HepG2 (cell line): ENCODE data around the gene ETS2. TPM values are rescaled to one million over a fixed set of nuclear protein-coding genes. Genes with fewer than 3 reads are reported as not detected.

Source experiments
- ATAC-seq: fragments of 200-7000 bp; cut with Tn5 transposase; 3 replicates; pipeline ENCODE4 v1.9.1; 2020; ENCODE audit warnings: mild to moderate bottlenecking, moderate library complexity
- BruUV-seq: library from RNA; stranded (reverse); fragments of 400-500 nt; replicated peaks from 2 replicates; lab custom pipeline; 2021; lab: Mats Ljungman, UMichigan
- CTCF ChIA-PET: fragments of 300-600 bp; formaldehyde crosslinking; extraction: SDS; loops from one replicate; lab custom pipeline; 2021; ENCODE audit warnings: low total read pairs, inconsistent platforms, low intra/inter-chr PET ratio; lab: Yijun Ruan, JAX
- POLR2A ChIA-PET: fragments of 350-600 bp; sonication (Branson Sonifier 250); formaldehyde crosslinking; loops from one replicate; lab custom pipeline; 2020; ENCODE audit warnings: antibody characterized with exemption, inconsistent platforms; lab: Yijun Ruan, JAX
- DNase-seq: peaks from one replicate; pipeline ENCODE4 v3.0.0-alpha.2; 2015; ENCODE audit warnings: low spot score
- FAIRE-seq: peaks from 3 replicates; lab custom pipeline; 2011; peaks lifted over from hg19 to GRCh38; lab: Jason Lieb, UNC
- H2AFZ ChIP-seq: one replicate; pipeline ENCODE4 v1.6.1; 2011; ENCODE audit warnings: low read length, inconsistent platforms
- H3K27ac ChIP-seq: fragments of 300-600 bp; 3 replicates; pipeline ENCODE4 v1.8.0; 2011; ENCODE audit warnings: mixed run types, mild to moderate bottlenecking, mixed read lengths, low read length, inconsistent platforms; ENCODE audit not compliant: insufficient read depth; ENCODE audit errors: extremely low read length
- H3K27me3 ChIP-seq, 2 experiments: fragments of 200-600 bp in 1 of 2; 2 replicates in 1 of 2; 3 replicates in 1 of 2; pipeline versions ENCODE4 v1.6.0 to v1.8.0; 2011; ENCODE audit warnings: low read length in 2 of 2, mild to moderate bottlenecking in 2 of 2, moderate library complexity in 2 of 2, inconsistent platforms in 1 of 2; ENCODE audit not compliant: insufficient read depth in 2 of 2, control insufficient read depth in 1 of 2
- H3K36me3 ChIP-seq, 2 experiments: fragments of 200-600 bp in 1 of 2; replicated peaks in 1 of 2; 2 replicates in 1 of 2; 3 replicates in 1 of 2; pipeline versions ENCODE4 v1.5.1 to v1.8.0; 2011; ENCODE audit warnings: low read length in 2 of 2, inconsistent platforms in 1 of 2; ENCODE audit not compliant: insufficient read depth in 2 of 2, control insufficient read depth in 1 of 2
- H3K4me1 ChIP-seq: 2 replicates; pipeline ENCODE4 v1.5.1; 2012; ENCODE audit warnings: low read length, inconsistent platforms; ENCODE audit not compliant: insufficient read depth
- H3K4me2 ChIP-seq: 2 replicates; pipeline ENCODE4 v1.6.0; 2011; ENCODE audit warnings: low read depth, low read length, inconsistent platforms
- H3K4me3 ChIP-seq, 3 experiments: fragments of 200-600 bp in 1 of 3; sonication (generic), shearing (Covaris generic) in 1 of 3; replicated peaks in 1 of 3; 2 replicates each; pipeline ENCODE4 v1.5.1; 2011 to 2016; ENCODE audit warnings: low read length in 3 of 3, inconsistent platforms in 2 of 3, low read depth in 2 of 3, mild to moderate bottlenecking in 2 of 3, control low read depth in 1 of 3, mixed read lengths in 1 of 3; ENCODE audit not compliant: insufficient read depth in 1 of 3
- H3K79me2 ChIP-seq: one replicate; pipeline ENCODE4 v1.6.1; 2011; ENCODE audit warnings: low read length, inconsistent platforms; ENCODE audit not compliant: insufficient read depth
- H3K9ac ChIP-seq: 2 replicates; pipeline ENCODE4 v1.6.0; 2011; ENCODE audit warnings: mild to moderate bottlenecking, low read depth, low read length, inconsistent platforms; ENCODE audit not compliant: insufficient read depth
- H3K9me3 ChIP-seq: 2 replicates; pipeline ENCODE4 v1.5.1; 2012; ENCODE audit warnings: mild to moderate bottlenecking, low read length
- H4K20me1 ChIP-seq: 2 replicates; pipeline ENCODE4 v1.6.0; 2011; ENCODE audit warnings: inconsistent platforms, mild to moderate bottlenecking, low read length, moderate library complexity; ENCODE audit not compliant: insufficient read depth
- EHMT2 ChIP-seq: fragments of 200-600 bp; sonication (generic); IDR thresholded peaks from 2 replicates; pipeline ENCODE4 v1.7.0; 2017; ENCODE audit warnings: antibody characterized with exemption, low read depth, low read length, borderline replicate concordance
- ETV6 ChIP-seq: sonication (generic); formaldehyde crosslinking; conservative IDR thresholded peaks from 2 replicates; pipeline ENCODE4 v1.4.0; 2020; ENCODE audit warnings: missing genetic modification reagents
- FOSL2 ChIP-seq: sonication (generic); formaldehyde crosslinking; IDR thresholded peaks from 2 replicates; pipeline ENCODE4 v1.4.0; 2020; ENCODE audit warnings: missing genetic modification reagents
- KDM5B ChIP-seq: sonication (generic); formaldehyde crosslinking; IDR thresholded peaks from 2 replicates; pipeline ENCODE4 v1.4.0; 2020; ENCODE audit warnings: missing genetic modification reagents, mild to moderate bottlenecking, borderline replicate concordance
- MEIS2 ChIP-seq: sonication (generic); formaldehyde crosslinking; IDR thresholded peaks from 2 replicates; pipeline ENCODE4 v1.9.0; 2021; ENCODE audit warnings: mild to moderate bottlenecking, missing genetic modification reagents
- NFIC ChIP-seq: IDR thresholded peaks from 2 replicates; pipeline ENCODE4 v1.6.1; 2012; ENCODE audit warnings: mild to moderate bottlenecking, low read length, inconsistent platforms
- NR2F2 ChIP-seq: IDR thresholded peaks from 2 replicates; pipeline ENCODE4 v1.6.1; 2012; ENCODE audit warnings: low read depth, inconsistent platforms, borderline replicate concordance
- PITX1 ChIP-seq: sonication (generic); formaldehyde crosslinking; IDR thresholded peaks from 2 replicates; pipeline ENCODE4 v1.5.1; 2020; ENCODE audit warnings: mild to moderate bottlenecking, missing genetic modification reagents
- RBM22 ChIP-seq: fragments of 200-400 bp; formaldehyde crosslinking; optimal IDR thresholded peaks from 2 replicates; pipeline ENCODE3; 2017; ENCODE audit warnings: mild to moderate bottlenecking, low read length, moderate library complexity
- SPEN ChIP-seq: sonication (generic); formaldehyde crosslinking; IDR thresholded peaks from 2 replicates; pipeline ENCODE4 v1.5.1; 2020; ENCODE audit warnings: low read depth, mild to moderate bottlenecking, missing genetic modification reagents
- STAG1 ChIP-seq: sonication (generic); formaldehyde crosslinking; IDR thresholded peaks from 2 replicates; pipeline ENCODE4 v1.4.0; 2020; ENCODE audit warnings: missing genetic modification reagents
- TSC22D2 ChIP-seq: sonication (generic); formaldehyde crosslinking; IDR thresholded peaks from 2 replicates; pipeline ENCODE4 v1.5.1; 2020; ENCODE audit warnings: missing genetic modification reagents, mild to moderate bottlenecking, borderline replicate concordance
- ZBTB1 ChIP-seq: sonication (generic); formaldehyde crosslinking; IDR thresholded peaks from 2 replicates; pipeline ENCODE4 v1.4.0; 2020; ENCODE audit warnings: missing genetic modification reagents, borderline replicate concordance
- ZBTB7B ChIP-seq: sonication (generic); formaldehyde crosslinking; IDR thresholded peaks from 2 replicates; pipeline ENCODE4 v1.4.0; 2020; ENCODE audit warnings: missing genetic modification reagents
- ZFP36 ChIP-seq: fragments of 150-350 bp; IDR thresholded peaks from 2 replicates; pipeline ENCODE4 v1.6.1; 2018; ENCODE audit warnings: borderline replicate concordance, low read length, low read depth; ENCODE audit not compliant: partially characterized antibody
- ZNF24 ChIP-seq: fragments of 450-650 bp; IDR thresholded peaks from 2 replicates; pipeline ENCODE4 v1.6.1; 2017; ENCODE audit warnings: antibody characterized with exemption, mild to moderate bottlenecking
- ZNF260 ChIP-seq: sonication (generic); formaldehyde crosslinking; IDR thresholded peaks from 2 replicates; pipeline ENCODE4 v1.4.0; 2020; ENCODE audit warnings: missing genetic modification reagents, low read depth, mild to moderate bottlenecking, borderline replicate concordance
- ZNF501 ChIP-seq: sonication (generic); formaldehyde crosslinking; IDR thresholded peaks from 2 replicates; pipeline ENCODE4 v1.5.1; 2020; ENCODE audit warnings: mild to moderate bottlenecking, moderate library complexity, missing genetic modification reagents
- ZNF543 ChIP-seq: sonication (generic); formaldehyde crosslinking; IDR thresholded peaks from 2 replicates; pipeline ENCODE4 v1.4.0; 2020; ENCODE audit warnings: mild to moderate bottlenecking, missing genetic modification reagents
- ZNF562 ChIP-seq: sonication (generic); formaldehyde crosslinking; IDR thresholded peaks from 2 replicates; pipeline ENCODE4 v1.8.0; 2022; ENCODE audit warnings: missing genetic modification reagents, borderline replicate concordance
- ZNF788 ChIP-seq: sonication (generic); formaldehyde crosslinking; IDR thresholded peaks from 2 replicates; pipeline ENCODE4 v1.5.0; 2020; ENCODE audit warnings: mild to moderate bottlenecking, missing genetic modification reagents, borderline replicate concordance
- ZSCAN22 ChIP-seq: sonication (generic); formaldehyde crosslinking; IDR thresholded peaks from 2 replicates; pipeline ENCODE4 v1.4.0; 2020; ENCODE audit warnings: mild to moderate bottlenecking, missing genetic modification reagents
- WGBS: methylation state at CpG from one replicate; pipeline ENCODE4 v1.1.6; 2017; ENCODE audit warnings: low lambda C conversion rate; 5-methylcytosine and 5-hydroxymethylcytosine counted together
- in situ Hi-C: cut with HindIII; loops from 2 replicates; pipeline ENCODE4 v1.10.0; 2017; ENCODE audit warnings: low pct_unique_long_range_greater_than_20kb; ENCODE audit not compliant: extremely low pct_ligation_motif_present
- intact Hi-C: fragments of 100-400 bp; cut with micrococcal nuclease; formaldehyde crosslinking; loops from one replicate; pipeline ENCODE4 v1.10.0; 2022; ENCODE audit not compliant: unreplicated experiment
- polyA plus RNA-seq, 8 experiments: library from polyadenylated mRNA; depleted of rRNA in 3 of 8; stranded (reverse) in 7 of 8; unstranded in 1 of 8; fragments of >200 nt; fragmentation: Illumina TruSeq in 4 of 8; extraction: Trizol in 4 of 8; gene quantifications; 2 replicates each; pipeline versions ENCODE4 v1.2.1 to v1.2.3, GENCODE V29; 2011 to 2016; ENCODE audit warnings: low read depth in 4 of 8, missing spikeins in 1 of 8, mixed read lengths in 1 of 8; ENCODE audit not compliant: insufficient read depth in 1 of 8
- total RNA-seq, 5 experiments: library from RNA; depleted of rRNA; stranded (reverse); fragments of >200 nt; fragmentation: Illumina TruSeq; extraction: Trizol; gene quantifications; 2 replicates each; pipeline ENCODE4 v1.2.3, GENCODE V29; 2016; ENCODE audit warnings: low read depth in 1 of 5
- TF ChIP-seq, protein P1 (sequence below): IDR thresholded peaks from 2 replicates; pipeline ENCODE4 v1.6.1; 2018; ENCODE audit warnings: missing genetic modification reagents
- TF ChIP-seq, protein P2 (sequence below): IDR thresholded peaks from 2 replicates; pipeline ENCODE4 v1.6.1; 2016; ENCODE audit warnings: missing genetic modification reagents, missing compliant biosample characterization

The ETS2 gene
- total and polyA plus RNA-seq, 2 of the 13 experiments (the other 11 are each of a cell fraction or from before 2014, with no cell fraction given): 24.6 to 64.4 TPM

DNA sequence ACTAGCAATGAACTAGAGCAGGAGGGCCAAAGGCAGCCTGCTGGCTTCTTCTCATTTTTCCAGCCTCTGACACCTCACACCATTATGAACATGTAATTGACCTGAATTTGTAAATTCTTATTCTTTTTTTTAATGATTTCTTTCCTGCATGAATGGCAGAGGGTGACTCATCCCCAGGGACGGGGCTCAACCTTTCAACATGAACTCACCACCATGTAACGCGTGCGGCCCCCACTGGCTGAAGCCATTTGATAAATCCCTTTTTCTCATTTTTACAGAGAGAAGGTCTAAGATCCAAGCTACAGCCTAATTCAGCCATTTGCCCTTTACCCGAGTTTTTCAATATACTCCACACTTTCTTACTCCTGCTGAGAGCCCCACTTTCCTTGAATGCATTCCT, 9.3 kb upstream of the ETS2 start (continued):
- TF ChIP-seq ZSCAN22 (CRISPR knock-in tag) (no peak), ZBTB1 (CRISPR knock-in tag) (no peak), FOSL2 (peak; percentile 55), STAG1 (CRISPR knock-in tag) (peak; percentile 21), ZNF788 (CRISPR knock-in tag) (no peak)

DNA sequence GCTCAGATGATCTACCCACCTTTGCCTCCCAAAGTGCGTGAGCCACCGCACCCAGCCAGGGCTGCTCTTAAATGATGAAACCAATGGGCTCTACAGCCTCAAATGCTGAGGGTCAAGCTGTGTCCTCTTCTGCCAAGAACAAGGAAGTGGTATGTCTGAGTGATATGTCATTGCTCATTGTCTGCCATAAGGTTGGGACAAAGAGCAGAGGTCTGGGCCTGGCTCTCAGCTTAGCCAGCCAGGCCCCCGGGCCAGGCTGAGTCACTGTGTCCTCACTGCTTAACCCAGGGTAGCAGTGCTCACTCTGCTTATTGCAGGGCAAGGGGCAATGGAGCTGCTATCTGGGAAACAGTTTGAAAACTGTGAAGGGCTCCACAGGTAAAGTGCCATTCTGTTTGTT, 8.3 kb upstream of the ETS2 start:
- Histone ChIP-seq H3K9me3 (no peaks in the 10 kb centered on the region), H3K27me3 (no peaks in the 10 kb centered on the region), H3K36me3 (no peaks in the 10 kb centered on the region), H3K27ac (peak overlapping the region; percentile 41), H3K4me3 (no peak overlapping the region), H3K4me2 (peak overlapping the region; percentile 3; the same call in 1 of the 2 replicates), H3K4me1 (peaks cover 86% of the 10 kb centered on the region), H3K79me2 (no peaks in the 10 kb centered on the region), H2AFZ (no peak overlapping the region), H3K9ac (no peak overlapping the region), H4K20me1 (no peaks in the 10 kb centered on the region)
- peak; percentile 66 for FAIRE-seq
- BruUV-seq: no TSS peak
- CTCF ChIA-PET: no interaction called here
- DNase-seq: peak; percentile 80
- peak; percentile 92 for ATAC-seq
- POLR2A ChIA-PET: interaction anchor here (1.1 to 3.5 kb wide), 2 partner anchors 10 kb away, joined by 4 to 44 read pairs; no protein-coding TSS in a partner anchor
- intact Hi-C loops (no loop called here), in situ Hi-C loops (no loop called here)
- WGBS: 72% methylated on average over 3 of the region's 3 CpGs
- TF ChIP-seq NFIC (no peak), KDM5B (no peak), ZBTB7B (CRISPR knock-in tag) (0 out of 2 replicates have a peak, but pooled peaks have one; percentile 46), MEIS2 (CRISPR knock-in tag) (peak; percentile 56; the same call in 1 of the 2 replicates), ZFP36 (no peak), ZNF501 (CRISPR knock-in tag) (no peak), ETV6 (CRISPR knock-in tag) (no peak), ZNF543 (no peak), ZNF24 (no peak), NR2F2 (no peak), PITX1 (CRISPR knock-in tag) (no peak), RBM22 (no peak), SPEN (CRISPR knock-in tag) (peak; percentile 29; the same call in 1 of the 2 replicates), EHMT2 (no peak), TSC22D2 (CRISPR knock-in tag) (no peak), ZNF260 (no peak), ZNF562 (no peak)
- TF ChIP-seq, protein P1, sequence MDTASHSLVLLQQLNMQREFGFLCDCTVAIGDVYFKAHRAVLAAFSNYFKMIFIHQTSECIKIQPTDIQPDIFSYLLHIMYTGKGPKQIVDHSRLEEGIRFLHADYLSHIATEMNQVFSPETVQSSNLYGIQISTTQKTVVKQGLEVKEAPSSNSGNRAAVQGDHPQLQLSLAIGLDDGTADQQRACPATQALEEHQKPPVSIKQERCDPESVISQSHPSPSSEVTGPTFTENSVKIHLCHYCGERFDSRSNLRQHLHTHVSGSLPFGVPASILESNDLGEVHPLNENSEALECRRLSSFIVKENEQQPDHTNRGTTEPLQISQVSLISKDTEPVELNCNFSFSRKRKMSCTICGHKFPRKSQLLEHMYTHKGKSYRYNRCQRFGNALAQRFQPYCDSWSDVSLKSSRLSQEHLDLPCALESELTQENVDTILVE (CRISPR knock-in tag): no peak
- TF ChIP-seq, protein P2, sequence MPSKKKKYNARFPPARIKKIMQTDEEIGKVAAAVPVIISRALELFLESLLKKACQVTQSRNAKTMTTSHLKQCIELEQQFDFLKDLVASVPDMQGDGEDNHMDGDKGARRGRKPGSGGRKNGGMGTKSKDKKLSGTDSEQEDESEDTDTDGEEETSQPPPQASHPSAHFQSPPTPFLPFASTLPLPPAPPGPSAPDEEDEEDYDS (CRISPR knock-in tag): peak; percentile 51; the same call in 1 of the 2 replicates
